Activated CD8-positive, alpha-beta memory T cell treated with anti-CD3 and anti-CD28 coated beads, Interleukin-2, amount 50 U/mL, for 48 hours (primary cell): ENCODE data around the gene AGRN.
"Not testable (repeated sequence)": the region's sequence is repeated elsewhere in the genome, so short reads cannot be mapped to it uniquely, and the experiment has no call there.

Experiments
- DNase-seq: peaks from one replicate; pipeline ENCODE4 v3.0.0-alpha.2; 2020

The AGRN gene

DNA sequence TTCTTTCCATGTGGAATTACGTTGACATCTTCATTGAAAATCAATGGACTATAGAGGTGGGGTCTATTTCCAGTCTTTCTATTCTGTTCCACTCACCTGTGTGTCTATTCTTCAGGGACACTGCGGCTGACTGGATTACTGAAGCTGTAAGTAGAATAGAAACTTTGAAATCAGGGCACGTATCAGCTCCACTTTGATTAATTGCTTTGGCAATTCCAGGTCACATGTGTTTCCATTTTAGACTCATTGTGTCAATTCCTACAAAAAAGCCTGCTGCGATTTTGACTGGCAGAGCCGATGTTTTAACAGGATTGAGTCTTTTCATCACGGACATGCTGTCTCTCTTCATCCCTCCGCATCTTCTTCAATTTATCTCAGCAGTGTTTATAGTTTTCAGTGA is 75.1 kb downstream of the AGRN start:
- DNase-seq: no peak

DNA sequence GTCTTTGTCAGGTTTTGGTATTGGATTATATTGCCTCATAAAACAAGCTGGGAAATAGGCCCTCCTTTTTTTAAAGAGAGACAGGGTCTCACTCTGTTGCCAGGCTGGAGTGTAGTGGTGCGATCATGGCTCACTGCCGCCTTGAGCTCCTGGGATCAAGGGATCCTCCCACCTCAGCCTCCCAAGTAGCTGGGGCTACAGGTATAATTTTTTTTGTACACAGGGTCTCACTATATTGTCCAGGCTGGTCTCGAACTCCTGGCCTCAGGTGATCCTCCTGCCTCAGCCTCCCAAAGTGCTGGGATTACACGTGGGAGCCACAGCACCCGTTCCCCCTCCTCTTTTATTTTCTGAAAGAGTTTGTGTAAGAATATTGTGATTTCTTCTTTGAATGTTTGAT is 76.2 kb downstream of the AGRN start:
- DNase-seq: not testable (repeated sequence)

DNA sequence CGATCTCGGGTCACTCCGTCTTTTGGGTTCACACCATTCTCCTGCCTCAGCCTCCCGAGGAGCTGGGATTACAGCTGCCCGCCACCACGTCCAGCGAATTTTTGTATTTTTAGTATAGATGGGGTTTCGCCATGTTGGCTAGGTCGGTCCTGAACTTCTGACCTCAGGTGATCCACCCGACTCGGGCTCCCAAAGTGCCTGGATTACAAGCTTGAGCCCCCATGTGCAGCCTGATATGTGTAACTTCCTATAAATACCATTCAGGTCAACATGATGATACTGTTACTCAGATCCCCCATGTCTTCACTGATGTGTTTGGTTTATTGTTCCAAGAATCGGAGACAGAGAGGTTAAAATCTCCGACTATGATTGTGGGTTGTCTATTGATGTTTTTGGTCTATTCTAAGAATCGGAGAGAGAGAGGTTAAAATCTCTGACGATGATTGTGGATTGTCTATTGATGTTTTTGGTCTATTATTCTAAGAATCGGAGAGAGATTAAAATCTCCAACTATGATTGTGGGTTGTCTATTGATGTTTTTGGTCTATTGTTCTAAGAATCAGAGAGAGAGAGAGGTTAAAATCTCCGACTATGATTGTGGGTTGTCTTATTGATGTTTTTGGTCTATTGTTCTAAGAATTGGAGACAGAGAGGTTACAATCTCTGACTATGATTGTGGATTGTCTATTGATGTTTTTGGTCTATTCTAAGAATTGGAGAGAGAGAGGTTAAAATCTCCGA is 78.9 kb downstream of the AGRN start:
- DNase-seq: no peak

DNA sequence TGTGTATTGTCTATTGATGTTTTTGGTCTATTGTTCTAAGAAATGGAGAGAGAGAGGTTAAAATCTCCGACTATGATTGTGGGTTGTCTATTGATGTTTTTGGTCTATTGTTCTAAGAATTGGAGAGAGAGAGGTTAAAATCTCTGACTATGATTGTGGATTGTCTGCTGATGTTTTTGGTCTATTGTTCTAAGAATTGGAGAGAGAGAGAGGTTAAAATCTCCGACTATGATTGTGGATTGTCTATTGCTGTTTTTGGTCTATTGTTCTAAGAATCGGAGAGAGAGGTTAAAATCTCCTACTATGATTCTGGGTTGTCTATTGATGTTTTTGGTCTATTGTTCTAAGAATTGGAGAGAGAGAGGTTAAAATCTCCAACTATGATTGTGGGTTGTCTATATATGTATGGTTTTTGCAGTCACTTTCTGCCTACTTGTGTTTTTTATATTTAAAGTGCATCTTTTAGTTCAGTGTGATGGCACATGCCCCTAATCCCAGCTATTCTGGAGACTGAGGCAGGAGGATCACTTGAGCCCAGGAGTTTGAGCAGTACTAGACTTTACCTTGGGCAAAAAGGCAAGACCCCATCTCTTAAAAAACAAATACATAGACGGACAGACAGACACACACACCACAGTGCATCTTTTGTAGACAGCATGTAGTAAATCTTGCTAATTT is 79.7 kb downstream of the AGRN start:
- no peak for DNase-seq

DNA sequence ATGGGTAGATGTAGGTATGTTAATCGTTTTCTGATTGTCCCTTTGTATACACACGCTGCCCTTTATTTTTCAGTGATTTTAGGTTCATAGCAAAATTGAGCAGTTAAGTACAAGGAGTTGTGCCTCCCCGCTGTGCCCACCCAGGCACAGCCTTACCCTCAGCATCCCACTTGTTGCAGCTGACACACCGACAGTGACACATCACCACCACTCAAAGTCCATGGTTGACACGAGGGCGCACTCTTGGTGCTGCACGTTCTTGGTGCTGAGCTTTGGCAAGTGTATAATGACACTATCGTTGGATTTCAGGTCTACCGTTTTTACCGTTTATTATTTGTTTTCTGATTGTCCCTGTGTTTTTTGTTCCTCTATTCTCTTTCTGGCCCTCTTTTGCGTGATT is 80.4 kb downstream of the AGRN start:
- no peak for DNase-seq

DNA sequence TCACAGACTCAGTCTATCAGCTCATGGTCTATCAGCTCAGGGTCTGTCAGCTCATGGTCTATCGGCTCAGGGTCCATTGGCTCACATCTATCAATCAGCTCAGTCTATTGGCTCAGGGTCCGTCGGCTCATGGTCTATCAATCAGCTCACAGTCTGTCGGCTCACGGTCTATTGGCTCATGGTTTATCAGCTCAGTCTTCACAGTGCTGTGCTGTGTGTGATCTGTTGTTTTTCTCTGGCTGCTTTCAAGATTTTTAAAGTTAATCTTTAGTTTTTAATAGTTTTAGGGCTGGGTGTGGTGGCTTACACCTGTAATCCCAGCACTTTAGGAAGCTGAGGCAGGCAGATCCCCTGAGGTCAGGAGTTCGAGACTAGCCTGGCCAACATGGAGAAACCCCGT is 81.6 kb downstream of the AGRN start:
- no peak for DNase-seq

DNA sequence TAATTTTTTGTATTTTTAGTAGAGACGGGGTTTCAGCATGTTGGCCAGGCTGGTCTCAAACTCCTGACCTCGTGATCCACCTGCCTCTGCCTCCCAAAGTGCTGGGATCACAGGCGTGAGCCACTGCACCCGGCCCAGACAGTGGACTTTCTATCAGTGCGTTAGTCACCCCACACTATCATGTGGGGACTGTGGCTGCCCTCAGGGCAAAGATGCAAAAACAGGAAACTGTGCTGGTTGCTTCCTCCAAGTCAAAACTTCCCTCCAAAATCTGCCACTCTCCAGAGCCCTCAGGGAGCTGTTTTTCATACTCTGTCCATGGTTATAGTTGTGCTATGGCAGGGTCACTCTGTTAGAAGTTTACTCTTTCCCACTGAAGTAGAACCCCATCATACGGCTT is 84.2 kb downstream of the AGRN start:
- not testable (repeated sequence) for DNase-seq
